Effector memory CD8-positive, alpha-beta T cell (primary cell): ENCODE results near the gene ELFN2.

Experiments
- ATAC-seq: fragments of 150-1000 bp; cut with Tn5 transposase; replicated peaks from 2 replicates; pipeline ENCODE4 v1.10.0; 2021; ENCODE audit warnings: mild to moderate bottlenecking, moderate library complexity
- DNase-seq, 3 experiments: peaks; one replicate each; pipeline ENCODE4 v3.0.0; 2021
- H3K27ac Mint-ChIP-seq, 2 donors: one replicate each; pipeline ENCODE4 v1.8.0; 2022; ENCODE audit warnings: mild to moderate bottlenecking in 2 of 2, mixed read lengths in 2 of 2, moderate library complexity in 2 of 2
- H3K27me3 Mint-ChIP-seq, 2 donors: one replicate each; pipeline ENCODE4 v1.8.0; 2022; ENCODE audit warnings: mixed read lengths in 2 of 2
- H3K36me3 Mint-ChIP-seq: one replicate; pipeline ENCODE4 v1.8.0; 2022; ENCODE audit warnings: mild to moderate bottlenecking, moderate library complexity, mixed read lengths; ENCODE audit not compliant: insufficient read depth
- H3K4me1 Mint-ChIP-seq, 2 donors: one replicate each; pipeline ENCODE4 v1.8.0; 2022; ENCODE audit warnings: low read depth in 2 of 2, mixed read lengths in 2 of 2
- H3K4me3 Mint-ChIP-seq, 2 donors: one replicate each; pipeline ENCODE4 v1.8.0; 2022; ENCODE audit warnings: mild to moderate bottlenecking in 2 of 2, mixed read lengths in 2 of 2, moderate library complexity in 2 of 2
- H3K9me3 Mint-ChIP-seq, 2 donors: one replicate each; pipeline ENCODE4 v1.8.0; 2022; ENCODE audit warnings: mixed read lengths in 2 of 2

The ELFN2 gene

DNA sequence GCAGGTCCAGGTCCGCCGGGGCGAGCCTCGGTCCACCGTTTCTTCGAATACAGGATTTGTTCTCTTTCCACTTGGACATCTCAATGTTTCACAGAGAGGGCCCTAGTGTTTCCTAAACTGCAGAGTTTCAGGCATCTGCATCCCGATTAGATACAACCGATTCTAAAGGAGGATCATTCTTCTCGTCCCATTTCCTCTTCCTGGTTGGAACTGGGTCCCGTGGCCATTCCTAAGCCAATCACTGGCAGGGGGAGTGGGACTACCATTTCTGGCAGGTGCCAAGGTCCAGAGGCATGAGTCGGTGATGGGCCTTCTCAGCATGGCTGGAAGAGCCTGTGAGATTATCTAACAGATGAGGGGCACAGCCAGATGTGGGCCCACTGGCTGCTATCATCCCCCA lies 68.9 kb downstream of the ELFN2 start:
- H3K27ac Mint-ChIP-seq: no peak overlapping the region
- peaks cover 20 to 50% of the 10 kb centered on the region in 2 donors for H3K27me3 Mint-ChIP-seq
- H3K4me1 Mint-ChIP-seq: peaks cover 4% of the 10 kb centered on the region in 2 donors
- H3K36me3 Mint-ChIP-seq: no peaks in the 10 kb centered on the region
- H3K9me3 Mint-ChIP-seq: no peaks in the 10 kb centered on the region
- DNase-seq (no peak), ATAC-seq (no peak)
- no peak overlapping the region for H3K4me3 Mint-ChIP-seq

DNA sequence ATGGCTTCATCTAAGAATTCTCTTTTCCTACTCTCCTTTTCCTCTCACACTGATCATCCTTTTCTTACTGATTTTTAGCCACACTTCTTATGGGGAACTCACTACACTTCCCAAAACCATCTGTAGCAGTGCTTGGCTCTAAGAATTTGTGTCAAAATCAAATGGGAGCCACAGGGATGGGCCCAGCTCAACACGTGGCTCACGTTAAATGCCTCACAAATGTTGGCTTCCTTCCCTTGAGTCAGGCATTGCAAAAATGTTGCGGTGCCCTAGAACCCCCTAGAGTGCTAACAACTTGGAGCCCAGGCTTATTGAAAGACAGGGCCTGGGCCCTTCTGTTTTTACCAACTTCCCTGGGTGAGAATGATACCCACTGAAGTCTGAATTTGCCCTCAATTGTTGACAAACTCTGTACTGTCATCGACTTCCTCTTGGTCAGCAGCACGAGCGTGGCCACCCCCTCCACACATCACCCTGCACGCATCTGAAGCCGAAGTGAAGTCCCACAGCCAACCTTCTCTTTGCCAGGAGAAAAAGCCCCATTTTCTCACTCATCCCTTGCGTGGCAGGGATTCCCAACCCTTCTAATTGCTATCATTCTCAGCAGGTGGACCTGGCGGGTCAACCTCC lies 69.7 kb downstream of the ELFN2 start:
- Mint-ChIP-seq H3K9me3 (no peaks in the 10 kb centered on the region), H3K36me3 (no peaks in the 10 kb centered on the region), H3K27me3 (peaks cover 18 to 50% of the 10 kb centered on the region in 2 donors), H3K4me3 (no peak overlapping the region), H3K4me1 (peaks cover 4% of the 10 kb centered on the region in 2 donors), H3K27ac (no peak overlapping the region)
- ATAC-seq (no peak), DNase-seq (no peak)

DNA sequence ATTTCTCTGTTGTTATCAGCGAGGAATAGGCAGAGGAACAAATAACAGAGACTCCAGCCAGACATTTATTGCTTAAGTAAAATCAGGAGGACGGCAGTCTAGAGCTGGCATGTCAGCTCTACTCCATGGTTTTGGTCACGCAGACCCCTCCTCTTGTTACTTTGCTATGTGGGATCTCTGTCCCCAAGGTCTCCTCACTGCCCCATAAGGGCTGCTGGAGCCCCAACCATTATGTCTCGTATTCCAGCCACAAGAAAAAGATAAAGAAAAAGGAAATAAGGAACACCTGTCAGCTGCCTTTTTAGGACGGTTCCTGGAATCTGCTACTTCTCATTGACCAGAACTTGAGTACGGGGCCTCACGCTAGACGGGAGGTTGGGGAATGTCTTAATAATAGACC lies 70.4 kb downstream of the ELFN2 start:
- DNase-seq (no peak), ATAC-seq (no peak)
- Mint-ChIP-seq H3K27ac (no peak overlapping the region), H3K27me3 (peaks cover 22 to 56% of the 10 kb centered on the region in 2 donors), H3K4me1 (peaks cover 4 to 6% of the 10 kb centered on the region in 2 donors), H3K36me3 (no peaks in the 10 kb centered on the region), H3K9me3 (no peaks in the 10 kb centered on the region), H3K4me3 (no peak overlapping the region)

DNA sequence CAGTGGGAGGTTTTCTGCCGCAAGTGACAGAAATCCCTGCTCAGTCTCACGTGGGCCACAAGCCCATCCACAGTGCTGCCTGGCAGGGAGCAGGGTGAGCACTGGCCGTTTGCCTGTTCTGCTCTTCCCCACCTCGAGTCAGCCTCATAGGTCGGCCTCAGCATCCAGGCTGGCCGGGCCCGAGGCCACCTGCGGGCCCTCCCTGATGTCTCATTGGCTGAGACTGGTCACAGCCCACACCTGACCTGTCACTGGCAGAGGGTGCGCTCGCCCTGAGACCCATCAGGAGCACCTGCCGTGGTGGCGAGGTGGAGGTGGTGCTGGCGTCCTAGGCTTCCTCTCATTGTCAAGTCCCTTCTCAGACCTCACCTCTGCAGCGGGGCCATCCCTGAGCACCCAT lies 72.1 kb downstream of the ELFN2 start:
- H3K9me3 Mint-ChIP-seq: no peaks in the 10 kb centered on the region
- DNase-seq (no peak), ATAC-seq (no peak)
- H3K4me1 Mint-ChIP-seq: peaks cover 0 to 2% of the 10 kb centered on the region in 2 donors
- no peak overlapping the region for H3K27ac Mint-ChIP-seq
- H3K36me3 Mint-ChIP-seq: peaks cover 3% of the 10 kb centered on the region
- H3K4me3 Mint-ChIP-seq: no peak overlapping the region
- H3K27me3 Mint-ChIP-seq: peaks cover 28 to 57% of the 10 kb centered on the region in 2 donors

DNA sequence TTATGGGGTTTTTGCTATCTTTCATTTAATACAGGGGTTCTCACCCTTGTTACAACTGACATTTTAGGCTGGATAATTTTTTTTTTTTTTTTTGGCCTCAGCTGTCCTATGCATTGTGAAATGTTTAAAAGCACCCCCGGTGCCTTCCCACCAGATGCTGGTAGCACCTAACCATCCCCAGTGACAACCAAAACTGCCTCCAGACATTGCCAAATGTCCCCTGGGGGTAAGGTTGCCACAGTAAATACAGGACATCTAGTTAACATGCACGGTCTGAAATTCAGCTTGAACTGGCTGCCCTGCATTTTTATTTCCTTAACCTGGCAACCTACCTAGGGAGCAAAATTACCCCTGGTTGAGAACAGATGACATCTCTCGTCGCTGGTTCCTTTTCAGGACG lies 72.6 kb downstream of the ELFN2 start:
- Mint-ChIP-seq H3K4me1 (peaks cover 0 to 2% of the 10 kb centered on the region in 2 donors), H3K4me3 (no peak overlapping the region), H3K9me3 (no peaks in the 10 kb centered on the region), H3K27me3 (peaks cover 28 to 57% of the 10 kb centered on the region in 2 donors), H3K36me3 (peaks cover 3% of the 10 kb centered on the region), H3K27ac (no peak overlapping the region)
- DNase-seq: no peak
- no peak for ATAC-seq

DNA sequence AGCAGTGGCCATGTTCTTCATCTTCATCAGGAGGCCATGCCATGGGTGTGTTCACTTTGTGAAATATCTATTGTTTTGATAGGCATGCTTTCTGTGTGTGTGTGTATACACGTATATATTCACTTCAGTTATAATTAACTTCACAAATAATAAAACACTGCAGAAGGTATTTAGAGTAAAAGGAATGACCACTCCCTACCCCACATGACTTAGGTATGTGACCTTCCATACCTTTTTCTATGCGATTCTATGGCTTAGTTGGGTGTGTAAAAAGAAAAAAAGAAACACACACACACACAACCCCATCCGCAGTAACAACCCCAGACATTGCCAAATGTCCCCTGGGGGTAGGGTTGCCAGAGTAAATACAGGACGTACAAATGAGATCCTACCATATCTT lies 73.0 kb downstream of the ELFN2 start:
- no peak for DNase-seq
- H3K27me3 Mint-ChIP-seq: peaks cover 28 to 57% of the 10 kb centered on the region in 2 donors
- no peak for ATAC-seq
- H3K27ac Mint-ChIP-seq: no peak overlapping the region
- peaks cover 3% of the 10 kb centered on the region for H3K36me3 Mint-ChIP-seq
- H3K9me3 Mint-ChIP-seq: no peaks in the 10 kb centered on the region
- peaks cover 0 to 3% of the 10 kb centered on the region in 2 donors for H3K4me1 Mint-ChIP-seq
- no peak overlapping the region for H3K4me3 Mint-ChIP-seq

DNA sequence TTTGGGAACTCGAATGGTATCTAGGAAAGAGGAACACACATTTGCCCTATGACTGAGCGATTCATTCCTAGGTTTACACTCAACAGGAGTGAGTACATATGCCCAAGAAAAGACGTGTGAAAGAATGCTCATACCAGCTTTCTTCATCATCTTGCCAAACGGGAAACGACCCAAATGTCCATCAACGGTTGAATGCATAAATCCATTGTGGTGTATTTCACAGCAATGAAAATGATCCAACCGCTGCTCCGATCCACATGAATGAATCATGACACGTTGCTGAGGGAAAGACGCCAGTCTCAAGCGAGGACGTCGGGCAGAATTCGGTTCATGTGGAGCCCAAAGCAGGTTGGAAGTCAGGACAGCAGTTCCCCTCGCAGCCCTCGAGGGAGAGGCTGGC lies 73.4 kb downstream of the ELFN2 start:
- Mint-ChIP-seq H3K9me3 (no peaks in the 10 kb centered on the region), H3K36me3 (peaks cover 3% of the 10 kb centered on the region), H3K4me3 (no peak overlapping the region), H3K4me1 (peaks cover 0 to 3% of the 10 kb centered on the region in 2 donors), H3K27ac (no peak overlapping the region), H3K27me3 (peaks cover 28 to 57% of the 10 kb centered on the region in 2 donors)
- DNase-seq (no peak), ATAC-seq (no peak)

DNA sequence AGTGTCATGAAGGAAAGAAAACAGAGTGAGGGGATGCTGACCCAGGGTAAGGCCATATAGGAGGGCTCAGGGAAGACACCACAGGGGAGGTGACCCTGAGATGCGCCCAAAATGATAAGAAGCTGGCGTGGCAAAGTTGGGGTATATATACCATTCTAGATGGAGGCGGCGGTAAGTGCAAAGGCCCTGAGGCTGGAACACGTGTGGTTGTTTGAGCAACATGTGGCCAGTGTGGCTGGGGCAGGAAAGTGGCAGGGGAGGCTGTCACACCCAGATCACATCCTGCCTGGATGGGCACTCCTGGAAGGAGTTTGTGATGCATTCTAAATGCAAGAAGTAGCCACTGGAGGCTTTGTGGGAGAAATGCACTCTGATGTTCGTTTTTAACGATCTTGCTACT lies 74.8 kb downstream of the ELFN2 start:
- Mint-ChIP-seq H3K36me3 (peaks cover 3% of the 10 kb centered on the region), H3K9me3 (no peaks in the 10 kb centered on the region), H3K4me1 (peaks cover 0 to 3% of the 10 kb centered on the region in 2 donors), H3K27me3 (peaks cover 20 to 55% of the 10 kb centered on the region in 2 donors), H3K4me3 (no peak overlapping the region), H3K27ac (peak overlapping the region in 1 of 2 donors; percentile 32)
- ATAC-seq (no peak), DNase-seq (no peak)

DNA sequence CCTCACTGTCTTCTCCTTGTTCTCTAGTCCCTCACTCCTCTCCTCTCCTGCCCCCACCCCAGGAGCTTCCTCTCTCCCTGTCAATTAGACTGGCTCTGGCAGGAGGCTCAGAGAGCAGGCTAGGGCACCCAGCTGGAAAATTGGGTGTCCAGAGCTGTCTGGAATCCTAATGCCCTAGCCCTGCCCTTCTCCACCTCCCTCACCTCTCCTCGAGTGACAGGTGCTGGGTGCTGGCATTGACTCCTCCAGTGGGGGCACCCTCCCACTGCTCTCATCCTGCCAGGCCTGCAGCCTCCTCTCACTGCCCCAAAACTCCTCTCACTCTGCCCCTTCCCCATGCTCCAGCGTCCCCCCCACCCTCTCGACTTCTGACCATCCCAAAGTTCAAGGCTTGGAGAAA lies 76.0 kb downstream of the ELFN2 start:
- H3K27me3 Mint-ChIP-seq: peaks cover 20 to 61% of the 10 kb centered on the region in 2 donors
- ATAC-seq: no peak
- H3K4me3 Mint-ChIP-seq: no peak overlapping the region
- no peaks in the 10 kb centered on the region for H3K9me3 Mint-ChIP-seq
- H3K4me1 Mint-ChIP-seq: peaks cover 0 to 3% of the 10 kb centered on the region in 2 donors
- DNase-seq: no peak
- peaks cover 6% of the 10 kb centered on the region for H3K36me3 Mint-ChIP-seq
- no peak overlapping the region for H3K27ac Mint-ChIP-seq

DNA sequence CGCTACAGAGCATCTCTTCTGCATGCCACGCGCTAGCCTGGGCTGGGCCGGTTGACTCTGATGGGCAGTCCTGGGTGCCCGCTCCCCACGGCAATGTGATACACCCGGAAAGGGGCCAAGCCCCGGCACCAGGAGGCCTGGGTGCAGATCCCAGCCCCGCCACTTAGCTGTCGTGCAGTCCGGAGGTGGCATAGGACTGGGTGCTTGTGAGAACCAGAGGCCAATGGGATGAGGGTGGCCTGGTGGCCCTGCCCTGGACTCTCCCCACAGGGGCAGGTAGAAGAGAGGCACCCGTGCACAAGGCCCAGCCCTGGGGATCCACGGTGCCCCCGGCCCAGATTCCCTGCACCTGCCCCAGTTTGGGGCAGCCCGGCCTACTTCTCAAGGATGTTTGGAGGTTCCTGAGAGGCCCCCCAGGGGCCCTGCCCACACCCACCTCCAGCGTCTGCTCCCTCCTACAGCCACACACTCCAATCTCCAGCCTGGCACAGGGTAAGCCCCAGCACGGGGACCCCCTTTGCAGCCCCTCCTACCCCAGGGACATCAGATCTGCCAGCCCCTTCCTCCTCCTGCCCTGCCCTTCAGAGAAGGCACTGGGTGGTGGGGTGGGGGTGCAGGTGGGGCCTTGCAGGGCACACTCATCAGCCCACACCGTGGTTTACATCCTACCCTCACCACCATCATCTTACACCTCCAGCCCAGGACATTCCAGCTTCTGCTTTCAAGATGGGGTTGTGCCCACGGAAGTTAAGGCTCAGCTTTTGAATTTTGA lies 78.0 kb downstream of the ELFN2 start:
- ATAC-seq: no peak
- H3K36me3 Mint-ChIP-seq: peaks cover 9% of the 10 kb centered on the region
- H3K27ac Mint-ChIP-seq: peak overlapping the region in 1 of 2 donors; percentile 63
- DNase-seq: no peak
- no peaks in the 10 kb centered on the region for H3K9me3 Mint-ChIP-seq
- H3K4me1 Mint-ChIP-seq: peaks cover 0 to 3% of the 10 kb centered on the region in 2 donors
- H3K27me3 Mint-ChIP-seq: peaks cover 31 to 69% of the 10 kb centered on the region in 2 donors
- no peak overlapping the region for H3K4me3 Mint-ChIP-seq

DNA sequence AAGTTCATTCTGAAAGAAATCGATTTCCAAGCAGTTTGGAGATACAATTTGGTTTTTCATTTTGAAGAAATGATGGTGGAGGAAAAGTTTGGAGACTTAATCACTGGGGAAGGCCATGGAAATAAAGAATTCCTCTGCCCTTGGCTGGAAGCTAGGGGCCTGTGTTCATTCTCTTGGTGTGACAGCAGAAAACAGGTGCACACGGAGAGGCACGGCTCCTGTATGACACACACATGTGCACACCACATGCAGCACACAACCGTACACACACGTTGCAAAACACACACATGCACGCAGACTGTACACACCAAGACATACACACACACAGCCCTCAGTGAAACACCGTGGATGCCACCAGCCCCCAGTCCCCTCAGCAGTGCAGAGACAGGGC lies 80.8 kb downstream of the ELFN2 start:
- Mint-ChIP-seq H3K27ac (peak overlapping the region in 1 of 2 donors; percentile 44), H3K27me3 (peaks cover 23 to 48% of the 10 kb centered on the region in 2 donors), H3K36me3 (peaks cover 9% of the 10 kb centered on the region), H3K4me3 (no peak overlapping the region), H3K4me1 (peaks cover 0 to 1% of the 10 kb centered on the region in 2 donors), H3K9me3 (no peaks in the 10 kb centered on the region)
- DNase-seq (no peak), ATAC-seq (no peak)

DNA sequence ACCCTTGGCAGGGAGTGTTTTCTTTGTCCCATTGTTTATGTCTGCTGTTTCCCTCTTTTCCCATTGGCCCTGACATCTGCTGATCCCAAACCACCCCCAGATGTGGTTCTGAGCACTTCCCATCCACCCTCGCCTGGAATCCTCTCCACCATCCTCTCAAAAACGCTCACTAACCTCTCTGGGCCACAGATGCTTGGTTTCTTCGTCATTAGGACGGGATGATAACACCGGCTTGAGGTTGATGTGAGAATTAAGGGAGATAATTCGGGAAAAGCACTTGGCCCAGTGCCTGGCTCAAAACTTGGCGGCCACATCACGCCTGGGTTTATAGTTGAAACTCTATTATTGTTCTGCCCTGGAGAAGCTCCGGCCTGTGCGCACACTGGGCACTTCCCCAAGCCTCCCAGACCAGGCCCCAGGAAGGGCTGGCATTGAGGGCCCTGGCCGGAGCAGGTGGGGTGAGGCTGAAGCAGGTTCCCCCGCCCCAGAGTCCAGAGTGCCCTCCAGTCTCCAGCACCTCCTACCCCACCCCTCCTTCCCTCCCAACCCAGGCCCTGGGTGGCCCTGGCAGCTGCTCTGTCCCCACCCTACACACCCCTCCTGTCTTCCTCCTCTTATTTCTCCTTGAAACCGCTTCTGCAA lies 81.3 kb downstream of the ELFN2 start:
- H3K27me3 Mint-ChIP-seq: peaks cover 18 to 43% of the 10 kb centered on the region in 2 donors
- no peak for DNase-seq
- H3K27ac Mint-ChIP-seq: no peak overlapping the region
- peaks cover 0 to 1% of the 10 kb centered on the region in 2 donors for H3K4me1 Mint-ChIP-seq
- peaks cover 6% of the 10 kb centered on the region for H3K36me3 Mint-ChIP-seq
- H3K4me3 Mint-ChIP-seq: no peak overlapping the region
- H3K9me3 Mint-ChIP-seq: no peaks in the 10 kb centered on the region
- no peak for ATAC-seq

DNA sequence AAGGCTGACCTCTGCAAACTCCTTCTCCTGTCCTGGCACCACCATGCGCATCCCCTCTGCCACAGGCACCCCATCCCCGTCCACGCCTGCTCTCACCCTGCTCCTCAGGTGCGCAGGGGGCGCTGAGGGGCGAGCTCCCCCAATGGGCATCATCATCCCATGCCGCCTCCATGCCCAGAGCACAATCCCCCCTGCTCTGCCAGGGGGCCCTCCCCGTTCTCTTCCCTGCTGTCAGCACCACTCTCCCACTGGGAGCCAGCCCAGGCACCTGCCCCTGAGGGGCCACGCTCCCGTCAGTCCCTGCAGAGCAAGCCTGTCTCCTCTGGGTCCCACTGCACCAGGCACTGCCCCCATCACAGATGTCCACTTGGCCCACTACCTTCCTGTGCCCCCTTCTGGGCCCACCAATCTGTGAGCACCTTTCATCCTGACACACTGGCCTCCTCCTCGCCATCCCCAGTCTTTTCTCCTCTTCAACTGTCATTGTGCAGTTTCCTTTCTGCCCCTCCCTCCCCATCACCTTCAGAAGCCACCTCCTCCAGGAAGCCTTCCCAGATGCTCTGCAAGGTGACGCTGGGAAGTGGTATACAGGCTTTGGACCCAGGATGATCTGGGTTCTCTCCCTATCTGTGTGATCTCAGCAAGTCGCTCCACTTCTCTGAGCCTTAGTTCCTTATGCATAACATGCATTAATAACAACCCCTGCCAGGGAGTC lies 82.4 kb downstream of the ELFN2 start:
- no peak overlapping the region for H3K27ac Mint-ChIP-seq

More for the DNA sequence above, 82.4 kb downstream of the ELFN2 start:
- Mint-ChIP-seq H3K27me3 (peaks cover 17 to 44% of the 10 kb centered on the region in 2 donors), H3K9me3 (no peaks in the 10 kb centered on the region), H3K36me3 (peaks cover 6% of the 10 kb centered on the region), H3K4me1 (peaks cover 0 to 1% of the 10 kb centered on the region in 2 donors), H3K4me3 (no peak overlapping the region)
- DNase-seq: no peak
- ATAC-seq: no peak
